ENCODE measurements around the gene POC1B. TPM values are rescaled to one million over a fixed set of nuclear protein-coding genes. Genes with fewer than 3 reads are reported as not detected.

Gene POC1B
- total RNA-seq, 2 experiments from 2014 or later: 52.2 to 58.8 TPM

- no peak overlapping the region for H3K27ac Mint-ChIP-seq
- no peaks in the 10 kb centered on the region for H3K4me1 Mint-ChIP-seq
- no peaks in the 10 kb centered on the region for H3K9me3 Mint-ChIP-seq (ENCODE audit: low read depth)
- DNase-seq (no peak), ATAC-seq (no peak)
- H3K36me3 Mint-ChIP-seq: peaks cover 27% of the 10 kb centered on the region
- CTCF ChIA-PET: no interaction called here
- no peaks in the 10 kb centered on the region for H3K27me3 Mint-ChIP-seq
- H3K4me3 Mint-ChIP-seq: no peak overlapping the region
Measured at GRCh38 chr12:89414851-89415250, 111.0 kb downstream of the POC1B start.

- Mint-ChIP-seq H3K27ac (no peak overlapping the region), H3K9me3 (ENCODE audit: low read depth) (no peaks in the 10 kb centered on the region), H3K4me3 (no peak overlapping the region), H3K36me3 (peaks cover 27% of the 10 kb centered on the region), H3K27me3 (no peaks in the 10 kb centered on the region), H3K4me1 (no peaks in the 10 kb centered on the region)
- ATAC-seq: no peak
- CTCF ChIA-PET: no interaction called here
- no peak for DNase-seq
Measured at GRCh38 chr12:89414322-89414721, 111.5 kb downstream of the POC1B start.

GRCh38 chr12:89413234-89413633 is 112.6 kb downstream of the POC1B start:
- Mint-ChIP-seq H3K4me3 (no peak overlapping the region), H3K36me3 (peaks cover 28% of the 10 kb centered on the region), H3K9me3 (ENCODE audit: low read depth) (no peaks in the 10 kb centered on the region), H3K4me1 (no peaks in the 10 kb centered on the region), H3K27ac (no peak overlapping the region), H3K27me3 (no peaks in the 10 kb centered on the region)
- DNase-seq (no peak), ATAC-seq (no peak)
- CTCF ChIA-PET: no interaction called here

- CTCF ChIA-PET: no interaction called here
- Mint-ChIP-seq H3K36me3 (peaks cover 27% of the 10 kb centered on the region), H3K9me3 (ENCODE audit: low read depth) (no peaks in the 10 kb centered on the region), H3K27ac (no peak overlapping the region), H3K27me3 (no peaks in the 10 kb centered on the region), H3K4me1 (no peaks in the 10 kb centered on the region), H3K4me3 (no peak overlapping the region)
- DNase-seq (no peak), ATAC-seq (no peak)
Measured at GRCh38 chr12:89412665-89413064, 113.2 kb downstream of the POC1B start.

GRCh38 chr12:89411846-89412245 is 114.0 kb downstream of the POC1B start:
- peaks cover 27% of the 10 kb centered on the region for H3K36me3 Mint-ChIP-seq
- ATAC-seq (no peak), DNase-seq (no peak)
- CTCF ChIA-PET: no interaction called here
- H3K27me3 Mint-ChIP-seq: no peaks in the 10 kb centered on the region
- no peak overlapping the region for H3K4me3 Mint-ChIP-seq
- no peaks in the 10 kb centered on the region for H3K4me1 Mint-ChIP-seq
- no peaks in the 10 kb centered on the region for H3K9me3 Mint-ChIP-seq (ENCODE audit: low read depth)
- H3K27ac Mint-ChIP-seq: no peak overlapping the region

GRCh38 chr12:89411234-89411633 is 114.6 kb downstream of the POC1B start:
- CTCF ChIA-PET: no interaction called here
- H3K36me3 Mint-ChIP-seq: peaks cover 26% of the 10 kb centered on the region
- H3K4me3 Mint-ChIP-seq: no peak overlapping the region
- no peaks in the 10 kb centered on the region for H3K4me1 Mint-ChIP-seq
- H3K9me3 Mint-ChIP-seq (ENCODE audit: low read depth): no peaks in the 10 kb centered on the region
- H3K27ac Mint-ChIP-seq: no peak overlapping the region
- no peak for ATAC-seq
- no peak for DNase-seq
- no peaks in the 10 kb centered on the region for H3K27me3 Mint-ChIP-seq

- CTCF ChIA-PET: interaction anchor here (0.7 kb wide), 1 partner anchor 12 kb away, joined by 3 read pairs; no protein-coding TSS in a partner anchor
- no peaks in the 10 kb centered on the region for H3K4me1 Mint-ChIP-seq
- ATAC-seq: no peak
- no peaks in the 10 kb centered on the region for H3K27me3 Mint-ChIP-seq
- no peaks in the 10 kb centered on the region for H3K9me3 Mint-ChIP-seq (ENCODE audit: low read depth)
- peaks cover 34% of the 10 kb centered on the region for H3K36me3 Mint-ChIP-seq
- H3K27ac Mint-ChIP-seq: no peak overlapping the region
- no peak for DNase-seq
- H3K4me3 Mint-ChIP-seq: no peak overlapping the region
Measured at GRCh38 chr12:89405626-89406345, 120.1 kb downstream of the POC1B start.

GRCh38 chr12:89401433-89402058 is 124.3 kb downstream of the POC1B start:
- Mint-ChIP-seq H3K27ac (no peak overlapping the region), H3K36me3 (peaks cover 34% of the 10 kb centered on the region), H3K9me3 (ENCODE audit: low read depth) (no peaks in the 10 kb centered on the region), H3K27me3 (no peaks in the 10 kb centered on the region), H3K4me1 (peaks cover 22% of the 10 kb centered on the region), H3K4me3 (no peak overlapping the region)
- DNase-seq (no peak), ATAC-seq (no peak)
- CTCF ChIA-PET: interaction anchor here (0.7 to 1.7 kb wide), 2 partner anchors 14 to 36 kb away, joined by 3 read pairs; no protein-coding TSS in a partner anchor

GRCh38 chr12:89400415-89400814 is 125.4 kb downstream of the POC1B start:
- H3K9me3 Mint-ChIP-seq (ENCODE audit: low read depth): no peaks in the 10 kb centered on the region

GRCh38 chr12:89395712-89396111 is 130.1 kb downstream of the POC1B start:
- Mint-ChIP-seq H3K27me3 (no peaks in the 10 kb centered on the region), H3K36me3 (peaks cover 38% of the 10 kb centered on the region), H3K27ac (no peak overlapping the region), H3K9me3 (ENCODE audit: low read depth) (no peaks in the 10 kb centered on the region), H3K4me3 (no peak overlapping the region), H3K4me1 (peaks cover 39% of the 10 kb centered on the region)
- ATAC-seq (no peak), DNase-seq (no peak)
- CTCF ChIA-PET: no interaction called here

More at GRCh38 chr12:89400415-89400814, 125.4 kb downstream of the POC1B start:
- peaks cover 41% of the 10 kb centered on the region for H3K36me3 Mint-ChIP-seq
- H3K27me3 Mint-ChIP-seq: no peaks in the 10 kb centered on the region
- H3K4me3 Mint-ChIP-seq: no peak overlapping the region
- ATAC-seq (no peak), DNase-seq (no peak)
- no peak overlapping the region for H3K27ac Mint-ChIP-seq
- CTCF ChIA-PET: interaction anchor here (1.7 kb wide), 1 partner anchor 13 kb away, joined by 3 read pairs; no protein-coding TSS in a partner anchor
- peaks cover 27% of the 10 kb centered on the region for H3K4me1 Mint-ChIP-seq

GRCh38 chr12:89393551-89394121 is 132.2 kb downstream of the POC1B start:
- ATAC-seq: no peak
- Mint-ChIP-seq H3K4me1 (peaks cover 50% of the 10 kb centered on the region), H3K27ac (no peak overlapping the region)

GRCh38 chr12:89392391-89392790 is 133.5 kb downstream of the POC1B start:
- H3K4me1 Mint-ChIP-seq: peaks cover 40% of the 10 kb centered on the region
- CTCF ChIA-PET: interaction anchor here (0.9 kb wide), 1 partner anchor 13 kb away, joined by 3 read pairs; no protein-coding TSS in a partner anchor
- H3K27me3 Mint-ChIP-seq: no peaks in the 10 kb centered on the region
- no peak for DNase-seq
- peaks cover 22% of the 10 kb centered on the region for H3K36me3 Mint-ChIP-seq
- no peak overlapping the region for H3K27ac Mint-ChIP-seq
- no peak overlapping the region for H3K4me3 Mint-ChIP-seq
- ATAC-seq: no peak
- H3K9me3 Mint-ChIP-seq (ENCODE audit: low read depth): no peaks in the 10 kb centered on the region

More at GRCh38 chr12:89393551-89394121, 132.2 kb downstream of the POC1B start:
- Mint-ChIP-seq H3K4me3 (no peak overlapping the region), H3K27me3 (no peaks in the 10 kb centered on the region), H3K36me3 (peaks cover 28% of the 10 kb centered on the region), H3K9me3 (ENCODE audit: low read depth) (no peaks in the 10 kb centered on the region)
- DNase-seq: no peak
- CTCF ChIA-PET: interaction anchor here (0.6 kb wide), 1 partner anchor 15 kb away, joined by 3 read pairs; no protein-coding TSS in a partner anchor

- no peak for ATAC-seq
- H3K4me3 Mint-ChIP-seq: no peak overlapping the region
- no peaks in the 10 kb centered on the region for H3K27me3 Mint-ChIP-seq
- CTCF ChIA-PET: interaction anchor here (0.9 kb wide), 1 partner anchor 12 kb away, joined by 3 read pairs; no protein-coding TSS in a partner anchor
- H3K27ac Mint-ChIP-seq: no peak overlapping the region
- H3K4me1 Mint-ChIP-seq: peaks cover 36% of the 10 kb centered on the region
- no peak for DNase-seq
- no peaks in the 10 kb centered on the region for H3K9me3 Mint-ChIP-seq (ENCODE audit: low read depth)
- H3K36me3 Mint-ChIP-seq: peaks cover 22% of the 10 kb centered on the region
Measured at GRCh38 chr12:89391726-89392336, 134.0 kb downstream of the POC1B start.

Measured in activated CD8-positive, alpha-beta memory T cell treated with anti-CD3 and anti-CD28 coated beads, Interleukin-2, amount 10 ng/mL, durations not matched to agents 7 days and 5 days (primary cell).